HUDEP-2 (cell line): ENCODE results near the gene FKBP5.

Source experiments
- DNase-seq, 76 experiments: peaks; one replicate each; lab custom pipeline; 2025; ENCODE audit not compliant: unreplicated experiment in 76 of 76; lab: John Stamatoyannopoulos, UW

Gene FKBP5

DNA sequence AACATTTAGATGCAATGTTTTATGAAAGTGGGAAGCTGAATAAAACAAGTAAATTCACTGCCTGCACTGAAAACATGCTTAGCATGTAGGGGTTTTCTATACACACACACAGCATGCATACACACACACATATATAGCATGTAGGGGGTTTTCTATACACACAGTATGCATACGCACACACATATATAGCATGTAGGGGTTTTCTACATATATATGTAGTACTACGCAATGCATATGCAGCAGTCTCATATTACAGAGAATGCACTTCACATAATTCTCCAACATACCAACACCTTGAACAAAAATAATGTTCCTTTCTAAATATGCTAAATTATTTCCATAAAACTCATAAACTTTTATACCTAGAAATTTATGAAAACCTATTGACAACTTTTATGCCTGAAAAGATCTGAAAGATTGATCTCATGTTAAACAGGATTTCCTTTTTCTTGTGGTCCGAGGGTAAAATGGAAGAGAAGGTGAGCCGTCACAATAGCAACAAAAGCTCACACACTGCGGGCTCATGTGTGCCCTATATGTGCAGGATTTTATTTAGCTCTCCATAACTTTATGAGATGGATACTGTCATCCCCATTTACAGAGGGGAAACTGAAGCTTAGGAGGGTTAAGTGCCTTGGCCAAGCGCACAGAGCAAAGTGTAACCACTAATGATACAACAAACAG, 94.1 kb downstream of the FKBP5 start:
- no peak for DNase-seq

DNA sequence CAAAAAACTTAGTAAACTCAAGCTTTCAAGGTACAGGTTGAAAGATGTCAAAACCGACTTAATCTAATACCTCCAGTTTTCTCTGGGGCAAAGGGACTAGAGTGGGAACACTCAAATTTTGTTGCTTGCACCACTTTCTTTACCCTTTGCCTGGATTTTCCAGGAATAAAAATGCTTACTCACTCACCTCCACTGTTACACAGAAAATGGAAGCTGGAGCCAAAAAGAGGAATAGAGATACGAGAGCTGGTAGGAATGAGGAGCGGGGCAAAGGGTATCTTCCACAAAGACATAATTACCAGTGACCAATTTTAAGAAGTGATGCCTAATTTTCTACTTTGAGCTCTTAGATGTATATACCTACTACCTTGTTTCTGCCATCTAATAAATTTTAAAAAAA, 96.5 kb downstream of the FKBP5 start:
- DNase-seq: no peak

DNA sequence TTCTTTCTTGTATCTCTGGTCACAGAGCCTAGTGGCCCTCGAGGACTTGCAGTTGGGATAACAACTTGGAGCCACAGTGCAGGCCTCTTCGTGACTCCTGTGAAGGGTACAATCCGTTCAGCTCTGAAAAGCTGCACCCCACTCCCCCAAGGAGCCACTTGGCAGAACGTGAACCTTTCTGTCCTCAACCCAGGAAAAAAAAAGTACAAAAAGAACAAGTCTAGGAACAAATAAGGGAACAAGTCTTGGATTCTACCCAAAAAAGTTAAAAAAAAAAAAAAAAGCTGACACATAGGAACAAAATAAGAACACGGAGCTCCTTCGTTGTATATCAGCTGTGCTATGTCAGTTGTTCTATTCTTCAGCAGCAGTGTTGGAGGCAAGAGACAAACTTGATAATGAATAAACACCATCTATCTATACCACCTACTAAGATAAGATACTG, 98.1 kb downstream of the FKBP5 start:
- no peak for DNase-seq

DNA sequence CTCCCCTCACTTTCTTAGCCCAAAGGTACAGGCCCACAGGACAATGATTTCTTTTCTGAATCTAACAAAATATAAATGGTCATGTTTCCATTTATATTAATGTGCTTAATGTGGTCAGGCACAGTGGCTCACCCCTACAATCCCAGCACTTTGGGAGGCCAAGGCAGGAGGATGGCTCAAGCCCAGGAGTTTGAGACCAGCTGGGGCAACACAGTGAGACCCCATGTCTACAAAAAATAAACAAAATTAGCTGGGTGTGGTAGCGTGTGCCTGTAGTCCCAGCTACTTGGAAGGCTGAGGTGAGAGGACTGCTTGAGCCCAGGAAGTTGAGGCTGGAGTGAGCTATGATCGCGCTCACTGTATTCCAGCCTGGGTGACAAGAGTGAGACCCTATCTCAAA, 98.8 kb downstream of the FKBP5 start:
- DNase-seq: no peak

DNA sequence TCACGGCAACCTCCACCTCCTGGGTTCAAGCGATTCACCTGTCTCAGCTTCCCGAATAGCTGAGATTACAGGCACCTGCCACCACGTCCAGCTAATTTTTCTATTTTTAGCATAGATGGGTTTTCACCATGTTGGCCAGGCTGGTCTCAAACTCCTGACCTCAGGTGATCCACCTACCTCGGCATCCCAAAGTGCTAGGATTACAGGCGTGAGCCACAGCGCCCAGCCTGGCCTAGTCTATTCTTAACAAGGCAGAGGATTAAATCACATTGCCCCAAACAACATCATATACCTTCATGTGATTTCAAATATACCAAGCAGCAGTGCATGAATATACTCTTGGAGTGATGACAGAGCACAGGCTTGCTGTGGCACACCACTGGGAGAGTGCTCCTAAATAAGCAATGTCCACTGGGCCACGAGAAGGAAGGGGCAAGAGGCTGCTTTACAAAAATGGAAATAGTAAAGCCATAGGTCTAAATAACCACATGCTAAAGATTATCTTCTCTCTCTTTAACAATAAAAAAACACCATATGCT, 99.4 kb downstream of the FKBP5 start:
- DNase-seq: no peak

DNA sequence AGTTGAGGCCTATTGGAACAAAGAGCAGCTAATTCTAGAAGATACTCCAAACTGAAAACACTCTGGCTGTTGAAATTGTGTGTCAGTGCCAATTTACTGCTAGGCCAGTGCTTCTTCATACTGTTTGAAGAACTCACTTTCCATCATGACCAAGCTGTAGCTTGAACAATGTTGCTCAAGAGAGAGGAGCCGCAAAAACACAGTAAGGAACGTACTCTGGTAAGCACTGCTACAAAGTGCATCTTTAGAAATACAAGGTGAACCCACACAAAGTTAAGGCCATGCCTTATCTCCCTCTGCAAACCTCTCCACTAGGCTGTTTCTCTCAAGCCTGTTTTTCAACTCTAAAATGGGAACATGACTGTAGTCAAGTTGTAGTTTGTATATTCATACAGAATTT, 101.5 kb downstream of the FKBP5 start:
- no peak for DNase-seq

DNA sequence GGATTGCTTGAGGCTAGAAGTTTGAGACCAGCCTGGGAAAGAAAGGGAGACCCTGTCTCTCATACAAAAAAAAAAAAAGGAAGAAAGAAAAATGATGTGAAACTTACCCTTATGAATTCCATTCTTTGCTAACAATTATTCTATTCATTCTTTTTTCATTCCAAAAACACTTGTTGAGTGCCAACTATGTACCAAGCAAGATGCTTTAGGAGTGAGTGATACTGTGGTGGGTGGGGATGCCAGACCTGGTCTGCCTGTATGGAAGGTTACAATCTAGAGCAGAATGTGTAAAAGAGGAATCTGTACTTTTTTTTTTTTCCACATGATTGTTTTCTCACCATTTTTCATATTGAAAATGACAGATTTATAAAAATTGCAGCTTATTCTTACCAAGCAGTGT, 102.2 kb downstream of the FKBP5 start:
- DNase-seq: no peak

GRCh38 chr6:35585658-35586057, 103.1 kb downstream of the FKBP5 start:
- no peak for DNase-seq

- DNase-seq: peak in 56 of 76 experiments; percentile 15 to 75 (median 46)
These were observed 104.6 kb downstream of the FKBP5 start for GRCh38 chr6:35583893-35584688.

- DNase-seq: no peak
These were observed 106.4 kb downstream of the FKBP5 start for GRCh38 chr6:35582315-35582714.

DNA sequence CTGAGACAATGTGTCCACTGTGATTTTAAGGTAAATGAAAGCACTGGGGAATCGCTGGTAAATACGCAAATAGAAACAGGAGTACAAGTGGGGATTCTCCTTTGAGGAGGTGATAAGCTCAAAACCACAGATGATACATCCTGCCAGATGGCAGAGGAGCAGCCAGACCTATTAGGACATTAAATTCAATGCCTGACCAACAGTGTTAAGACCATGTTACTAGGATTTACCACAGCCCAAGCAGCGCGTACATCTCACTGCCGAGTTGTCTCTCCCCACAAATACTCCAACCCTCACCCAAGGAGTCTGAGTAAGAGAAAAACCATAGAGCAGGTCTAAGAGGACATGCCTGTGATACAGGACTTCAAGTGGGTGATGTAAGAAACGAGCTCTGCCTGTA, 107.1 kb downstream of the FKBP5 start:
- DNase-seq: no peak

DNA sequence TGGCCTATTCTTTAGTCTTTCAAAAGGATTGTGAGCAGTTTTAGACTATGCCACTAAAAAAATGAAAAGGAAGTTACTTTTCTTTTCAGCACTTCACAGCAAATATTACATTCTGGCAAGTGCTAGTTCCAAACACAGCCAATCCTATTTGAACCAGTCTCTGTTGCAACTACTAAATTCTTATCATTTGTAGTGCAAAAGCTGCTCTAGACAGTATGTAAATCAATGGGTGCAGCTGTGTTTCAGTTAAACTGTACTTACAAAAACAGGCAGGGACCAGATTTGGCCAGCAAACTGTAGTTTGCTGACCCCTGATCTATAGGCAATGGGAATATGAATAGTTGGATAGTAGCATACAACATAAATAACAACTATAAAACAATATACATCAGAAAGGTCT, 107.9 kb downstream of the FKBP5 start:
- no peak for DNase-seq

- DNase-seq: no peak
These were observed 112.0 kb downstream of the FKBP5 start for GRCh38 chr6:35576682-35577081.

DNA sequence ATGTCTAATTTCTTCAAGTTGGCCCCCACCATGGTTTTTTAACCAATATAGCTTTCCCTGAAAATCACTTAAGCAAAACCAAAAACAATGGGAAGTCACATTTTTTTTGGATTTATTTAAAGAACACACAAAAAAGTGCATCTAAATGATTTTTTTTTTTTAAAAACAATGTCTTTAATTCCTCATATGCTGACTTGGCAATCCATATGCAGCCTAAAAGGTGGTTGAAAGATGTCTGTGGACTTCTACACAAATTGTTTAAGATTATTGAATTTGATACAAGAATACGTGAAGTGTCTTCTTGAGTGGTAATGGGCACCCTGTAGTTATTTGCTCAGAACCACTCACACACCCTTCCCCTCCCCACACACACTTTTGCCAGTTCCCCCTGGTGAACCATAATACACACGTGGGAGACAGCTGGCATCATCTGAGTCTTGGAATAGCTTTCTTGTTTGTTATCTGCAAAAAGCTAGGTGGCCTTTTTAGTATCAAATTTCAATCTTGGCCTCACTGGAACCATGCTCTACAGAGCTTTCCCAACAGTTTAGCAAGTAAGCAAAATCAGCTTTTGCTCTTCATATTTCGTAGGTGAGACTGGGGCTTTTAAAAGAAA, 115.1 kb downstream of the FKBP5 start:
- DNase-seq: no peak

DNA sequence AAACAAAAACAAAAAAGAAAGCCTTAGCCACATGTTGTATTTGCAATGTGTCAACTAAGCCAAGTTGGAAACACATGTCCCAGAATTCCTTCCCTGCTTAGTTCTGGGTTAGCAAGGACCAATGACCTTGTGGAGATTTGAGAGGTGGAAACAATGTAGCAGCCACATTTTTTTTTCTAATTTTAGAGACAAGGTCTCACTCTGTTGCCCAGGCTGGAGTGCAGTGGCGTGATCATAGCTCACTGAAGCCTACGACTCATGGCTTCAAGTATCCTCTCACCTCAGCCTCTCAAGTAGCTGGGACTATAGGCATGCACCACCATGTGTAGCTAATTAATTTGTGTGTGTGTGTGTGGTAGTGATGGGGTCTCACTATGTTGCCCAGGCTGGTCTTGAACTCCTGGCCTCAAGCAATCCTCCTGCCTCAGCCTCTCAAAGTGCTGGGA, 117.8 kb downstream of the FKBP5 start:
- DNase-seq: peak in 6 of 76 experiments; percentile 38 to 65 (median 46)

GRCh38 chr6:35569011-35569461, 119.7 kb downstream of the FKBP5 start:
- peak in 65 of 76 experiments; percentile 16 to 81 (median 56) for DNase-seq

DNA sequence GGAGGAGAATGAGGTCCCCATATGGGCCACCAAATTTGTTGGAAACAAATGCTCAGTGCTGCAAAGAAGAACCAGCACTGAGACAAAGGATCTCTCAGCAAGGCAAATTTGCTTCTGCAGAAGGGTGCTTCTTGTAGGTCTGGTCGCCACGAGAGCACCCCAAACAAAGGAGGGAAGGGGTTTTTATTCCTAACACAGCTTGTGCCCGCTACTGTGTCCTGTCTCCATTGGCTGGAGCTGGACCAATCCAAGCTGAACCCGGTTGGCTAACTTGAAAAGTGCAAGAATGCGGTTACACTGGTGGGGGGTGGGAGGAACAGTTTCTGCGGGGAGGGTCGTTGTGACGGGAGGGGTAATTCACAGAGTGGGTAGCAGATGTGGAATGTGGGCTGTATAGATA, 121.9 kb downstream of the FKBP5 start:
- DNase-seq: no peak

- no peak for DNase-seq
These were observed 124.0 kb downstream of the FKBP5 start for GRCh38 chr6:35564733-35565132.

GRCh38 chr6:35562060-35562459, 126.7 kb downstream of the FKBP5 start:
- peak in 4 of 76 experiments; percentile 9 to 28 (median 14) for DNase-seq

DNA sequence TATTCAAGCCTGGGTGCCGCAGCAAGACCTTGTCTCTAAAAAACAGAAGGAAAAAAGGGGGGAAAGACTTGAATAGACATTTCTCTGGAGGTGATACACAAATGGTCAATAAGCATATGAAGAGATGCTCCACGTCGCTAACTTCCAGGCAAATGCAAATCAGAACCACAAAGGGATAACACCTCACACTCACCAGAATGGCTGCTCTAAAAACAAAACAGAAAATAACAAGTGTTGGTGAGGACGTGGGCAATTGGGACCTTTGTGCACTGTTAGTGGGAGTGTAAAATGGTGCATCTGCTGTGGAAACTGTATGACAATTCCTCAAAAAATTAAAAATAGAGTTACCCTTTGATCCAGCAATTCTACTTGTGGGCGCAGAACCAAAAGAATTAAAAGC, 127.6 kb downstream of the FKBP5 start:
- DNase-seq: no peak

- DNase-seq: no peak
These were observed 130.1 kb downstream of the FKBP5 start for GRCh38 chr6:35558571-35558970.
